KG1 (cell line): ENCODE measurements around the gene PSMB10.
"Not testable (repeated sequence)": the region's sequence is repeated elsewhere in the genome, so short reads cannot be mapped to it uniquely, and the experiment has no call there.

Experiments
- DNase-seq: peaks from one replicate; lab custom pipeline; 2025; lab: John Stamatoyannopoulos, UW

The PSMB10 gene

GRCh38 chr16:67942200-67942509, 5.5 kb upstream of the PSMB10 start:
- DNase-seq: no peak

GRCh38 chr16:67941469-67942199, 5.0 kb upstream of the PSMB10 start:
- no peak for DNase-seq

- no peak for DNase-seq
Measured at GRCh38 chr16:67940446-67941089, 3.9 kb upstream of the PSMB10 start.

- no peak for DNase-seq
Measured at GRCh38 chr16:67939507-67940445, 3.1 kb upstream of the PSMB10 start.

- not testable (repeated sequence) for DNase-seq
Measured at GRCh38 chr16:67937713-67938112, 1.1 kb upstream of the PSMB10 start.

- peak; percentile 84 for DNase-seq
Measured at GRCh38 chr16:67936880-67937605, 393 bp upstream of the PSMB10 start.

GRCh38 chr16:67935402-67936123, 1.1 kb downstream of the PSMB10 start:
- peak; percentile 65 for DNase-seq

- no peak for DNase-seq
Measured at GRCh38 chr16:67935101-67935401, 1.6 kb downstream of the PSMB10 start.

GRCh38 chr16:67934306-67935100, 2.1 kb downstream of the PSMB10 start:
- DNase-seq: no peak

GRCh38 chr16:67933805-67934204, 2.8 kb downstream of the PSMB10 start:
- DNase-seq: no peak

- no peak for DNase-seq
Measured at GRCh38 chr16:67932462-67932840, 4.2 kb downstream of the PSMB10 start.

GRCh38 chr16:67931712-67932461, 4.8 kb downstream of the PSMB10 start, which contains the start of gene CTRL:
CTRL (minus strand) TSS chr16:67931862; CDS start chr16:67931852, 10 bp downstream.
- no peak for DNase-seq

- DNase-seq: no peak
Measured at GRCh38 chr16:67930678-67931211, 5.9 kb downstream of the PSMB10 start.

- DNase-seq: no peak
Measured at GRCh38 chr16:67930191-67930590, 6.5 kb downstream of the PSMB10 start.

GRCh38 chr16:67928561-67929364, 7.9 kb downstream of the PSMB10 start:
- no peak for DNase-seq

GRCh38 chr16:67928147-67928546, 8.5 kb downstream of the PSMB10 start:
- no peak for DNase-seq

- no peak for DNase-seq
Measured at GRCh38 chr16:67927131-67927941, 9.3 kb downstream of the PSMB10 start.

- DNase-seq: no peak
Measured at GRCh38 chr16:67926181-67926750, 10.4 kb downstream of the PSMB10 start.
